Fibroblast of the aortic adventitia (primary cell): ENCODE data around the gene TPD52L2. TPM values are rescaled to one million over a fixed set of nuclear protein-coding genes. Genes with fewer than 3 reads are reported as not detected.

Experiments
- DNase-seq: peaks from one replicate; pipeline ENCODE4 v3.0.0-alpha.2; 2010; ENCODE audit warnings: low read depth
- H3K4me3 ChIP-seq: 2 replicates; pipeline ENCODE4 v1.5.1; 2011; ENCODE audit warnings: low read depth, mild to moderate bottlenecking, control low read depth, low read length, moderate library complexity
- total RNA-seq: library from RNA; depleted of rRNA; stranded (reverse); fragments of >200 nt; gene quantifications from 2 replicates; pipeline ENCODE4 v1.2.3, GENCODE V29; 2012; ENCODE audit warnings: low replicate concordance
- TF ChIP-seq, protein P1 (sequence below): IDR thresholded peaks from 2 replicates; pipeline ENCODE4 v1.5.1; 2011; ENCODE audit warnings: mild to moderate bottlenecking, low read length, control low read depth, inconsistent platforms; ENCODE audit not compliant: insufficient read depth

Gene TPD52L2
- total RNA-seq, 1 donor: 136 TPM

- TF ChIP-seq, protein P1, sequence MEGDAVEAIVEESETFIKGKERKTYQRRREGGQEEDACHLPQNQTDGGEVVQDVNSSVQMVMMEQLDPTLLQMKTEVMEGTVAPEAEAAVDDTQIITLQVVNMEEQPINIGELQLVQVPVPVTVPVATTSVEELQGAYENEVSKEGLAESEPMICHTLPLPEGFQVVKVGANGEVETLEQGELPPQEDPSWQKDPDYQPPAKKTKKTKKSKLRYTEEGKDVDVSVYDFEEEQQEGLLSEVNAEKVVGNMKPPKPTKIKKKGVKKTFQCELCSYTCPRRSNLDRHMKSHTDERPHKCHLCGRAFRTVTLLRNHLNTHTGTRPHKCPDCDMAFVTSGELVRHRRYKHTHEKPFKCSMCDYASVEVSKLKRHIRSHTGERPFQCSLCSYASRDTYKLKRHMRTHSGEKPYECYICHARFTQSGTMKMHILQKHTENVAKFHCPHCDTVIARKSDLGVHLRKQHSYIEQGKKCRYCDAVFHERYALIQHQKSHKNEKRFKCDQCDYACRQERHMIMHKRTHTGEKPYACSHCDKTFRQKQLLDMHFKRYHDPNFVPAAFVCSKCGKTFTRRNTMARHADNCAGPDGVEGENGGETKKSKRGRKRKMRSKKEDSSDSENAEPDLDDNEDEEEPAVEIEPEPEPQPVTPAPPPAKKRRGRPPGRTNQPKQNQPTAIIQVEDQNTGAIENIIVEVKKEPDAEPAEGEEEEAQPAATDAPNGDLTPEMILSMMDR: no peak
- H3K4me3 ChIP-seq: no peak overlapping the region
- DNase-seq: no peak
Observed at GRCh38 chr20:63930971-63931553, 66.0 kb downstream of the TPD52L2 start.

- H3K4me3 ChIP-seq: no peak overlapping the region
- DNase-seq: no peak
- TF ChIP-seq, protein P1: no peak
Observed at GRCh38 chr20:63931735-63932134, 66.7 kb downstream of the TPD52L2 start.

DNA sequence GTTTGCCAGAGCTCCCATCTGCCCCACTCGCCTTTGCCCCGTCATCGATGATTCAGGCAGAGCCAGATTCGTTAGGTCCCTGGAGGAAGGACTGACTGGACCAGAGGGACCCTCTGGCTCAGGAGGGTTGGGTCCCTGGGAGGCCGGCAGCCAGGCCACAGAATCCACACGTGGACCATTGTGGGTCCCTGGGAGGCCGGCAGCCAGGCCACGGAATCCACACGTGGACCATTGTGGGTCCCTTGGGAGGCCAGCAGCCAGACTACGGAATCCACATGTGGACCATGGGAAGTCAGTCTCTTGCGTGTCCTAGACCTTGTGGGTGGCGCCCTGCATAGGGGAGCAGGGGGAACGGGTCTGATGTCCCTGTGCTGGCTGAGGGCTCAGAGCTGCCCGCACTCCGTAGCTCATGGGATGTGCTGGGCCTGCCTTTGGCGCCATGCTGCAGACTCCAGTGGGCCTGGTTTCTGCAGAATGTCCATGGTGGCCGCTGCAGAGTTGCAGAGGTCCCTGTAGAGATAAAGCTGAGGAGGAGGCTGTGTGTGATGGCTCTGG is 67.6 kb downstream of the TPD52L2 start:
- TF ChIP-seq, protein P1: no peak
- no peak overlapping the region for H3K4me3 ChIP-seq
- DNase-seq: no peak

- H3K4me3 ChIP-seq: no peak overlapping the region
- TF ChIP-seq, protein P1: no peak
- DNase-seq: no peak
Observed at GRCh38 chr20:63933646-63934045, 68.6 kb downstream of the TPD52L2 start.

DNA sequence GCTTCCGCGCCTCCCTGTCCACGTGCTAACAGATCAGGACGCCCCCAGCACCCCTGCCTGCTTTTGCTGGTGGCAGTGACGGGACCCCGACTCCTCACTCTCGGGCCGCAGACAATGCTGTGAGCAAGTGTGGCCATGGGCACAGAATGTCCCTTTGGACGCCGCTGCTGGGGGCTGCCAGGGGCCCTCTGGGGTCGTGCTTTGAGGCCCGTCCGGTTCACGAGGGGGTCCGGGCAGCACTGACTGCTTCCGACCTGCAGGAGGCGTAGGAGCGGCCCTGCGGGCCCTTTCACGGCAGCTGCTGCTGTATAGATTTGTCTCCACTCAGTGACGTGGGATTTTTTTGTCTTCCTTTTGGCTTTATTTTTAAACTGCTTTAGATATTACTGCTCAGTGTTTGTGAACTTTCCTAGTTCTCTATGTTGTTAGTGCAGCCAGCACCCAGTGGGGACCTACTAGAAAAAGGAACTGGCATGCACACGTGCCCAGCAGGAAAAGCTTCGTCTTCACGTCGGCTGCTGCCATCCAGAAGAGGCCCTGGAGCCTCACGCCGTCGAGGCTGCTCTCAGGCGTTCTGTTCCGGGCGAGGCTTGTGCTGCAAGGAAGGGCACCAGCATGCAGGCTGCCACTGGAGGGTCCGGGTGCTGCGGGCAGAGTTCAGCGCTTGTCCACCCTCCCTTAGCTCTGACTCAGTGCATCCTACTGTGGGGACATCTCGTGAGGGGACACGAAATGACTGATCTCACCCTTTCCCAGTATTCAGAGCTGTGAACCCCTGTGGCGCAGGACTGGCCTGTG is 69.4 kb downstream of the TPD52L2 start:
- H3K4me3 ChIP-seq: no peak overlapping the region
- TF ChIP-seq, protein P1: peak; percentile 33
- no peak for DNase-seq

DNA sequence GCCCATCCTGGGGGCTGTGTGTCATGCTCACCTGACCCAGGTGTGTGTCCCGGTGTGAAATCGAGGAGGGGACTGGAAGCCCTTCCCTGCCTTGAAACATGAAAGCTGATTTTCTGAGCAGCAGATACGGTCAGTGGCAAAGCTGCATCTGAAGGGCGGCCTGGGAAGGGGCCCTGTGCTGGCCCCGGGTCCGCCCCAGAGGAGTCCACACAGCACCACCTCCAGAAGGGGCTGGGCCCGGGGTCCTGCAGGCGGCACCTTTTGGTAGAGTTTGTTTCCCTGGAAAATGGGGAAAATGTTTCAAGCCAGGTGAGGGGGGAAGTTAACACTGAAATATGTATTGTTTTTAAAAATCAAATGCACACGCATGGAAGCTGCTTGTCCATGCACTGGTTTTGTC is 70.4 kb downstream of the TPD52L2 start:
- TF ChIP-seq, protein P1: no peak
- DNase-seq: no peak
- H3K4me3 ChIP-seq: no peak overlapping the region
